Measurements from ENCODE around the gene R3HCC1L.
"Not testable (repeated sequence)": the region's sequence is repeated elsewhere in the genome, so short reads cannot be mapped to it uniquely, and the experiment has no call there.

The R3HCC1L gene

GRCh38 chr10:98133075-98133752 lies 1.2 kb upstream of the R3HCC1L start:
- DNase-seq = not testable (repeated sequence)

- DNase-seq = no peak
Measured at GRCh38 chr10:98134117-98134430, 383 bp upstream of the R3HCC1L start.

- no peak for DNase-seq
Measured at GRCh38 chr10:98135222-98135899, 904 bp downstream of the R3HCC1L start.

- DNase-seq = not testable (repeated sequence)
Measured at GRCh38 chr10:98136775-98137174, 2.3 kb downstream of the R3HCC1L start.

GRCh38 chr10:98138031-98138430 lies 3.6 kb downstream of the R3HCC1L start:
- no peak for DNase-seq

GRCh38 chr10:98139431-98139830 lies 5.0 kb downstream of the R3HCC1L start:
- DNase-seq = no peak

GRCh38 chr10:98141484-98142073 lies 7.1 kb downstream of the R3HCC1L start:
- DNase-seq = no peak

GRCh38 chr10:98144985-98145384 lies 10.5 kb downstream of the R3HCC1L start:
- no peak for DNase-seq

GRCh38 chr10:98149858-98150257 lies 15.4 kb downstream of the R3HCC1L start:
- no peak for DNase-seq

GRCh38 chr10:98150544-98150943 lies 16.1 kb downstream of the R3HCC1L start:
- DNase-seq = no peak

- not testable (repeated sequence) for DNase-seq
Measured at GRCh38 chr10:98152778-98153177, 18.3 kb downstream of the R3HCC1L start.

- DNase-seq = not testable (repeated sequence)
Measured at GRCh38 chr10:98153213-98153958, 18.9 kb downstream of the R3HCC1L start.

- DNase-seq = no peak
Measured at GRCh38 chr10:98154076-98154475, 19.6 kb downstream of the R3HCC1L start.

GRCh38 chr10:98158576-98158975 lies 24.1 kb downstream of the R3HCC1L start:
- no peak for DNase-seq

GRCh38 chr10:98163941-98164340 lies 29.5 kb downstream of the R3HCC1L start:
- DNase-seq = no peak

GRCh38 chr10:98167191-98167590 lies 32.7 kb downstream of the R3HCC1L start:
- no peak for DNase-seq

GRCh38 chr10:98168147-98168546 lies 33.7 kb downstream of the R3HCC1L start:
- no peak for DNase-seq

GRCh38 chr10:98168766-98169165 lies 34.3 kb downstream of the R3HCC1L start:
- no peak for DNase-seq

GRCh38 chr10:98169379-98169778 lies 34.9 kb downstream of the R3HCC1L start:
- DNase-seq = no peak

GRCh38 chr10:98170249-98171117 lies 36.0 kb downstream of the R3HCC1L start:
- no peak for DNase-seq

GRCh38 chr10:98172073-98172472 lies 37.6 kb downstream of the R3HCC1L start:
- DNase-seq = no peak

GRCh38 chr10:98172495-98172894 lies 38.0 kb downstream of the R3HCC1L start:
- DNase-seq = no peak

GRCh38 chr10:98173260-98173659 lies 38.8 kb downstream of the R3HCC1L start:
- DNase-seq = no peak
